ENCODE data around the gene SQOR.
"Not testable (repeated sequence)": the region's sequence is repeated elsewhere in the genome, so short reads cannot be mapped to it uniquely, and the experiment has no call there.

Gene SQOR

DNA sequence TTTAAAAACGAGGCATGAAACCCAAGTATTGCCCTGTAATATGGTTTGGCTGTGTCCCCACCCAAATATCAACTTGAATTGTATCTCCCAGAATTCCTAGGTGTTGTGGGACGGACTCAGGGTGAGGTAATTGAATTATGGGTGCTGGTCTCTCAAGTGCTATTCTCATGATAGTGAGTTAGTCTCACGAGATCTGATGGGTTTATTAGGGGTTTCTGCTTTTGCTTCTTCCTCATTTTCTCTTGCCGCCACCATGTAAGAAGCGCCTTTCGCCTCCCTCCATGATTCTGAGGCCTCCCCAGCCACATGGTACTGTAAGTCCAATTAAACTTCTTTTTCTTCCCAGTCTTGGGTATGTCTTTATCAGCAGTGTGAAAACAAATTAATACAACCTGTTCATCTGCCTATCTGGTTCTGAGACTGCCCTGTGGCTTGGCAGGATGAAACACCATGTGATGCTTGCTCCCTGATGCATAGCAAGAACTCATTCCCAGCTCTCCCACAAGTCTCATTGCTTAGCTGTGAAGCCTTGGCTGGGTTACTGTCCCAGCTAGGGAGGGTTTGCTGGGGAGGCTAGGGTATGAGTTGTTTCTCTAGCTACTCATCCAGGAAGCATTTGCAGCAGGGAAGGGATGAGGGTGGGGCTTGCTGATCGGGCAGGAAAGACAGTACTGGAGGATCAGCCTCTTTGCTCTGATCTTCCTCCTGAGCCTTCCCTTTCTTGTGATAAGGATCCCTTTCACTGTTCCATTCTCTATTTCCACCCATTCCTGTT, 3.7 kb upstream of the SQOR start:
- in situ Hi-C loops (cut with MboI; ENCODE audit: low sequenced_read_pairs): loop anchor here (25.0 kb wide), 1 partner anchor 444 kb away; the partner anchor contains the start of gene SHF

DNA sequence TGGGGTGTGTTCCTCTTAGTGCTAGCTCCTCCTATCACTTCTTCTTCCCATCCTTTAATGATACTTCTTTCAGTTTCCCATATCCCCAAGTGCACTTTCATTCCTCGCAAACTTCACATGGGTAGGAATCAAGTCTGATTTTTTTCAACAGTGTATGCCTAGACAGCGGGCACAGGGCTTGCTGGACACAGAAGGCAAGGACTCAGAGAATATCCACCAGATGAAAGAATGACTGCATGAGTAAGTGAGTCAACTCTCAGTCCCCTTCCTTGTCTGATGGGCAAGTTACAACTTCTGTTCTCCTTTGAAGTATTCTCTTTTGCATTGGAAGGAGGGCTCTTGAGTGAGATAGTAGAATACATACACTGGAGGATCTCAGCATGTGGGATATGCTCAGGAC, 3.1 kb upstream of the SQOR start:
- in situ Hi-C loops (cut with MboI; ENCODE audit: low sequenced_read_pairs): loop anchor here (25.0 kb wide), 1 partner anchor 444 kb away; the partner anchor contains the start of gene SHF

- in situ Hi-C loops (cut with MboI; ENCODE audit: low sequenced_read_pairs): loop anchor here (25.0 kb wide), 1 partner anchor 448 kb away; the partner anchor contains the start of gene SHF
Observed at GRCh38 chr15:45635191-45635638, 386 bp downstream of the SQOR start.

DNA sequence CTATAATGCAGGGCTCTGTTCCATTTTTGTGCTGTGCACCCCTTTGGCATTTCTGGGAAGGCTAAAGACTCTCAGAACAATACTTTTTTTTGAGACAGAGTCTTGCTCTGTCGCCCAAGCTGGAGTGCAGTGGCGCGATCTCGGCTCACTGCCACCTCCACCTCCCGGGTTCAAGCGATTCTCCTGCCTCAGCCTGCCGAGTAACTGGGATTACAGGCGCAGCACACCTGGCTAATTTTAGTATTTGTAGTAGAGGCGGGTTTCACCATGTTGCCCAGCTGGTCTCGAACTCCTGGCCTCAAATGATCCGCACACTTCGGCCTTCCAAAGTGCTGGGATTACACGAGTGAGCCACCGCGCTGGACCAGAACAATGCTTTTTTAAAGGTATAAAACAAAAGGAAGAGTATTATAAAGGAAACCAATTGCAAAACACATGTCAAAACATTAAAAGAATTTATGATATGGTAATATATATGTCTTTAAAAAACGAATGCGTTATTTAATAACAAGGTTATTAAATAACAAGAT, 999 bp downstream of the SQOR start:
- in situ Hi-C loops (cut with MboI; ENCODE audit: low sequenced_read_pairs): loop anchor here (25.0 kb wide), 1 partner anchor 449 kb away; the partner anchor contains the start of gene SHF

DNA sequence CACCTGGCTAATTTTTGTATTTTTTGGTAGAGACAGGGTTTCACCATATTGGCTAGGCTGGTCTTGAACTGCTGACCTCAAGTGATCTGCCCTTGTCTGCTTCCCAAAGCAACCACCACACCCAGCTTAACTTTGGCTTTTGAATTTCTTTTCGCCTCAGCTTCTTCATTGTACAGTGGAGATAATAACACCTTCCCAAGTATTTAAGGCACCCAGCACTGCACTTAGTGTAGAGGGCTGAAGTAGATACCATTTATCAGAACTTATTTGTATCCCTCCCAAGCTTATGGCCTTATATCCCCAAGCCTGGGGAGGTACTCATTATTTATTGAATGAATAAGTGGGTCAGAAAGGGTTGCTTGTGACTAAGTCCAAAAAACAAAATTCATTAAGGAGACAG, 2.3 kb downstream of the SQOR start:
- in situ Hi-C loops (cut with MboI; ENCODE audit: low sequenced_read_pairs): loop anchor here (25.0 kb wide), 1 partner anchor 450 kb away; the partner anchor contains the start of gene SHF

GRCh38 chr15:45637552-45638033, 2.8 kb downstream of the SQOR start:
- in situ Hi-C loops (cut with MboI; ENCODE audit: low sequenced_read_pairs): loop anchor here (25.0 kb wide), 1 partner anchor 450 kb away; the partner anchor contains the start of gene SHF

- in situ Hi-C loops (cut with MboI; ENCODE audit: low sequenced_read_pairs): loop anchor here (25.0 kb wide), 1 partner anchor 453 kb away; the partner anchor contains the start of gene SHF
Observed at GRCh38 chr15:45640616-45641015, 5.8 kb downstream of the SQOR start.

DNA sequence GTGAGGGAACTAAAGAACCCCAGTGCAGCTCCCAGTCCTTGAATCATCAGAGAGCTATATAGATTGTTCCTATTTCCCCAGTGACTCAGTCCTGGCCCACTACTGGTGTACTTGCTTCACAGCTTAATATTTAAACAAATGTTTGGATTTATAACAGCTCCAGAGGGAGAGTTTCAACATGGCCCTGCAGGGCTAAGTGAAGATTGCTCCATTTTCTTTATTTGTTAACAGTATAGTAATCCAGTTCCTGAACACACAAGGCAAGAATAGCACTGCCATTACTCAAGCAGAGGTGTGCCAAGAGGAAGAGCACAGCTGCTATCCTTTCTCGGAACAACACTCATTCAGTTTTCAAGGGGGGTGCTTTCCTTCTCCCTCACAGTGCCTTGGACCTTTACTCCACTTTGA, 6.5 kb downstream of the SQOR start:
- in situ Hi-C loops (cut with MboI; ENCODE audit: low sequenced_read_pairs): loop anchor here (25.0 kb wide), 1 partner anchor 454 kb away; the partner anchor contains the start of gene SHF

DNA sequence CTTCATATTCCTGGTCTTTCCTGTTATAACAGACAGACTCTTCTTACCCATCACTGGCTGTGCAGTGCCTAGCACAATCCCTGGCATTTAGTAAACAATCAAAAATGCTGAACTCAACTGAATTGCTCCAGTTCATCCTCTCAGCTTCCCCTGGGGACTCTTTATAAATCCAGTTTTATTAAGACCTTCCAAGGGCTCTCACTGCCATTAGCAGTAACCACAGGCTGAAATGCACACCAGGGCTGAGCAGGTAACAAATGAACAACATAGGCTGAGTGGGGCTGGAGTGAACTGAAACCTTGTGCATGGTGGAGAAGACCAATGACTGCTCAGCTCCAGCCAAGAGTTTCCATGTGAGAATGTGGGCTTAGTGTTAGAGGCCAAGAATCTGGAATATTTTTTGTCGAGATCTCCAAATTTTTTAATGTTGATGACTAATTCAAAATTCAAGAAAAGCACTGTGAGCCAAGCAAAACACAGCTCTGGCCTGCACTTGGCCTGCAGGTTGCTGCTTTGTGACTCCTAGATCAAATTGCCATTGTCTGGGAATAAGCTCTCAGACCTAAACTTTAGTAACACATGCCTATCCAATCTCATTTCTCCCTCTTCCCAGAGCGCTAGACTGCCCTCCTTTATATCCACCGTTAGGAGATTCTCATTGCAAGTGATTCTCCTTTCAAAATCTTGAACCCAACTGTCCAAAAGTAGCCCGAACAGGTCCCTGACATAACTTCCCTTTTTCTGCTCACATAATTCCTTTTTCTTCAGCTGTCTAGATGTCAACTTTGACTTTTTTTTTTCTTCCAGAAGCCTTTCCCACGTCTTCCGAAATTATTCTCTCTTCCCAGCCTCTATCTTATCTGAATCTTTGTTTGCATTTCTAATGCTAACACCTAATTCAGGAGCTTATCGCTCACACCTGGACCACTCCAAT, 7.4 kb downstream of the SQOR start:
- in situ Hi-C loops (cut with MboI; ENCODE audit: low sequenced_read_pairs): loop anchor here (25.0 kb wide), 1 partner anchor 455 kb away; the partner anchor contains the start of gene SHF

GRCh38 chr15:45644437-45644836, 9.6 kb downstream of the SQOR start:
- in situ Hi-C loops (cut with MboI; ENCODE audit: low sequenced_read_pairs): loop anchor here (25.0 kb wide), 1 partner anchor 457 kb away; the partner anchor contains the start of gene SHF

GRCh38 chr15:45645026-45645980, 10.5 kb downstream of the SQOR start:
- in situ Hi-C loops (cut with MboI; ENCODE audit: low sequenced_read_pairs): loop anchor here (25.0 kb wide), 1 partner anchor 458 kb away; the partner anchor contains the start of gene SHF

DNA sequence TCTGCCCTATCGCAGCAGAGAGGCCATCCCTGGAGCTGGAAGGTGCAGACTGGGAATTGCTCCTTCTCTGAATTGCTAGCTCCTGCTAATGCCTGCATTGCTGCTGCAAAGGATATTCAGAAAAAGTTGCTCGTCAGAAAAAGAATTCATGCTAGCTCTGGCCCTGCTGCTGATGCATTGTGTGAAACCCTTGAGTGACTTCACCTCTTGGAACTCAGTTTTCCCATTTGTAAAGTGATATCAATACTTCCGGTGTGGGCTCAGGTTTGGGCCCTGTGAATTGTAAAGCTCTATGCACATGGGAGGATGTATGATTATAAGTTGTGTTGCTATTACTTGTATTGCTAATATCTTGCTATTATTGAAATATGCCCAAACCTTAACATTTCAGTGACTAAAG, 11.4 kb downstream of the SQOR start:
- in situ Hi-C loops (cut with MboI; ENCODE audit: low sequenced_read_pairs): loop anchor here (25.0 kb wide), 1 partner anchor 459 kb away; the partner anchor contains the start of gene SHF

- in situ Hi-C loops (cut with MboI; ENCODE audit: low sequenced_read_pairs): loop anchor here (25.0 kb wide), 1 partner anchor 461 kb away; the partner anchor contains the start of gene SHF
Observed at GRCh38 chr15:45647828-45648227, 13.0 kb downstream of the SQOR start.

DNA sequence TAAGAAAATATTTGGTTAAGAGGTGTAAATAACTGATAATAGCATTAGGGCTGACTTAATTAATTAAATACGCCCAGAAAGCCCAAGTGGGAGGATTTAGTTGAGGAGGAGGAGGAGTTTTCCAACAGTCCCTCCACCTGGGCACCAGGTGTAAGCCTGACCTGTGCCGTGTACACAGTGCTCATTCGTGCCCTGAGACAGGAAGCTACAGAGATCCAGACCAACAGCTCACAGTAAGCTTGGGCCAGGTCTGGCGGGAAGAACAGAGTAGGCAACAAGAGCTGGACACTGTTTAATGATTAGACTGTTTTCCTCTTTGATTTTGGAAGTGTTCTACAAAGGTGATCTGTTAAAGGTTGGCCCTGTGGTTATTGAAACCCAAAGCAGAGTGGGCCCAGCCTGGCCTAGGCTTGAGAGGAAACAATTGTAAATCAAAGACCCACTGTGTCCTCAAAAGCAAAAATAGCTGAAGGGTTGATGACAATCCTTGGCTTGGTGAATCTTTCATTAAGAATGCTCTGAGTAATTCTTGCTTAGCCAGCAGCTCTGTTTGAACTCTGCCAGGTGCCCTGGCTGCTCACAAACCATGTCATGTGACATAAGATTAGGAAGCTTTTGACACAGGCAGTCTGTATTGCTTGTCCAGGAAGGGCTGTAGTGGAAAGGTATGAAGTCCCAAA, 13.8 kb downstream of the SQOR start:
- in situ Hi-C loops (cut with MboI; ENCODE audit: low sequenced_read_pairs): loop anchor here (25.0 kb wide), 1 partner anchor 461 kb away; the partner anchor contains the start of gene SHF

DNA sequence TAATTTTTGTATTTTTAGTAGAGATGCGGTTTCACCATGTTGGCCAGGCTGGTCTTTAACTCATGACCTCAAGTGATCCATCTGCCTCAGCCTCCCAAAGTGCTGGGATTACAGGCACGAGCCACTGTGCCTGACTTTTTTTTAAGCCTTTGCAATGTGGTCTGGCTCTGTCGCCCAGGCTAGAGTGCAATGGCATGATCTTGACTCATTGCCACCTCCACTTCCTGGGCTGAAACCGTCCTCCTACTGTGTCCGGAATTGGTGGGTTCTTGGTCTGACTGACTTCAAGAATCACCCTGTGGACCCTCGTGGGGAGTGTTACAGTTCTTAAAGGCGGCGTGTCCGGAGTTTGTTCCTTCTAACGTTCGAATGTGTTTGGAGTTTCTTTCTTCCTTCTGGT, 15.2 kb downstream of the SQOR start:
- in situ Hi-C loops (cut with MboI; ENCODE audit: low sequenced_read_pairs): not testable (repeated sequence)

DNA sequence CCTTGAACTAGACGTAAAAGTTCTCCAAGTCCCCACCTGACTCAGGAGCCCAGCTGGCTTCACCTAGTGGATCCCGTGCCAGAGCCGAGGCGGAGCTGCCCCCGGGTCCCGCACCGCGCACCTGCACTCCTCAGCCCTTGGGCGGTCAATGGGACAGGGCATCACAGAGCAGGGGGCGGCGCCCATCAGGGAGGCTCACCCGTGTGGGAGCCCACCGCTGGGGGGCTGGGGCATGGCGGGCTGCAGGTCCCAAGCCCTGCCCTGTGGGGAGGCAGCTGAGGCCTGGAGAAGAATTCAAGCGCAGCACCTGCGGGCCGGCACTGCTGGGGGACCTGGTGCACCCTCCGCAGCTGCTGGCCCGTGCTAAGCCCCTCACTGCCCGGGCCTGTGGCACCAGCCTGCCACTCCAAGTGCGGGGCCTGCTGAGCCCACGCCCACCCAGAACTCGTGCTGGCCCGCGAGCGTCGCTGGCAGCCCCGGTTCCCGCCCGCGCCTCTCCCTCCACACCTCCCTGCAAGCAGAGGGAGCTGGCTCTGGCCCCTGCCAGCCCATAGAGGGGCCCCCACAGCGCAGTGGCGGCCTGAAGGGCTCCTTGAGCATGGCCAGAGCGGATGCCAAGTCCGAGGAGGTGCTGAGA, 16.2 kb downstream of the SQOR start:
- in situ Hi-C loops (cut with MboI; ENCODE audit: low sequenced_read_pairs): no loop called here

DNA sequence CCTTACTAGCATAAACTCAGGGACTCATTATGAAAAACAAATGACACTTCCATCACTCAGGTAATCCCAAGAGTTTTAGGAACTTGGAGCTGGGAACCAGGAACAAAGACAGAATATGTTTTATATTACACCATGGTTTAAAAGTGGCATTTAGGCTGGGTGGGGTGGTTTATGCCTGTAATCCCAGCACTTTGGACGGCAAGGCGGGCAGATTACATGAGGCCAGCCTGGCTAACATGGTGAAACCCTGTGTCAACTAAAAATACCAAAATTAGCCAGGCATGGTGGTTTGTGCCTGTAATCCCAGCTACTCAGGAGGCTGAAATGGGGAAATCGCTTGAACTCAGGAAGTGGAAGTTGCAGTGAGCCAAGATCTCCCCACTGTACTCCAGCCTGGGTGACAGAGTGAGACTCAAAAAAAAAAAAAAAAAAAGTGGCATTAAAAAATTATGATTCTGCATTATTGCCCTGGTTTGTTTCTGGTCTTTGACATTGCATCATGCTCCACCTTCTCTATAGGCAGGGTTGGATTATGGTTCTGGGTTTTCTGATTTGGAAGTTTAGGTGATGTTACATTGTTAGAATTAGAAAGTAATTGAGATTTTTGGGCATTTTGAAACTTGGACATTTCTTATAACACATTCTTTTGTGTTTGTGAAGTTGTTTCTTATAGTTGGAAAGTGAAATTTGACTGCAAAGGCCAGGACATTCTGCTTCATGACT, 19.0 kb downstream of the SQOR start:
- in situ Hi-C loops (cut with MboI; ENCODE audit: low sequenced_read_pairs): no loop called here
